Caco-2 (cell line): ENCODE results near the gene PRKAR1B. TPM values are rescaled to one million over a fixed set of nuclear protein-coding genes. Genes with fewer than 3 reads are reported as not detected.

ENCODE experiments used
- BruUV-seq: library from RNA; stranded (reverse); fragments of 400-500 nt; replicated peaks from 2 replicates; lab custom pipeline; 2021; lab: Mats Ljungman, UMichigan
- CTCF ChIA-PET: fragments of 300-600 bp; sonication (Branson Sonifier 250); formaldehyde crosslinking; loops from one replicate; lab custom pipeline; 2022; ENCODE audit warnings: antibody characterized with exemption; lab: Charles Lee
- POLR2A ChIA-PET: fragments of 300-600 bp; sonication (Branson Sonifier 250); formaldehyde crosslinking; loops from one replicate; lab custom pipeline; 2022; ENCODE audit warnings: antibody characterized with exemption; lab: Charles Lee
- DNase-seq, 2 experiments: peaks; one replicate each; pipeline versions ENCODE4 v3.0.0 to v3.0.0-alpha.2; 2020 to 2022
- H3K27me3 ChIP-seq: replicated peaks from 2 replicates; pipeline ENCODE4 v1.6.0; 2011; ENCODE audit warnings: low read length; ENCODE audit not compliant: control insufficient read depth, insufficient read depth
- H3K36me3 ChIP-seq: 2 replicates; pipeline ENCODE4 v1.5.1; 2011; ENCODE audit warnings: low read length; ENCODE audit not compliant: control insufficient read depth, insufficient read depth
- H3K4me1 ChIP-seq: fragments of 250-450 bp; sonication (Bioruptor Pico); 2 replicates; pipeline ENCODE4 v1.5.1; 2020; ENCODE audit warnings: mild to moderate bottlenecking
- H3K4me3 ChIP-seq: 2 replicates; pipeline ENCODE4 v1.5.1; 2011; ENCODE audit warnings: low read depth, mild to moderate bottlenecking, control low read depth, low read length
- H3K9me3 ChIP-seq: fragments of 250-450 bp; sonication (Bioruptor Pico); 2 replicates; pipeline ENCODE4 v1.5.1; 2020; ENCODE audit warnings: mild to moderate bottlenecking, moderate library complexity
- H3K27ac Mint-ChIP-seq: one replicate; pipeline ENCODE4 v1.8.0; 2022; ENCODE audit warnings: mixed read lengths; ENCODE audit not compliant: unreplicated experiment
- H3K27me3 Mint-ChIP-seq: one replicate; pipeline ENCODE4 v1.8.0; 2022; ENCODE audit warnings: mixed read lengths; ENCODE audit not compliant: insufficient read depth, unreplicated experiment
- H3K36me3 Mint-ChIP-seq: one replicate; pipeline ENCODE4 v1.8.0; 2022; ENCODE audit warnings: mild to moderate bottlenecking, mixed read lengths; ENCODE audit not compliant: insufficient read depth, unreplicated experiment
- H3K4me1 Mint-ChIP-seq: one replicate; pipeline ENCODE4 v1.8.0; 2022; ENCODE audit warnings: low read depth, mixed read lengths; ENCODE audit not compliant: unreplicated experiment
- H3K4me3 Mint-ChIP-seq: one replicate; pipeline ENCODE4 v1.8.0; 2022; ENCODE audit warnings: mild to moderate bottlenecking, moderate library complexity, mixed read lengths; ENCODE audit not compliant: unreplicated experiment
- H3K9me3 Mint-ChIP-seq: one replicate; pipeline ENCODE4 v1.8.0; 2022; ENCODE audit warnings: mixed read lengths; ENCODE audit not compliant: unreplicated experiment
- CTCF ChIP-seq, 2 experiments: fragments of 200-600 bp in 1 of 2; IDR thresholded peaks; 1 replicate in 1 of 2; 2 replicates in 1 of 2; pipeline versions ENCODE4 v1.5.1 to v1.8.0; 2011 to 2022; ENCODE audit warnings: antibody characterized with exemption in 1 of 2, control low read depth in 1 of 2, inconsistent platforms in 1 of 2, low read depth in 1 of 2, low read length in 1 of 2, mild to moderate bottlenecking in 1 of 2, moderate library complexity in 1 of 2; ENCODE audit not compliant: insufficient read depth in 1 of 2, severe bottlenecking in 1 of 2, unreplicated experiment in 1 of 2
- intact Hi-C: fragments of 100-400 bp; cut with micrococcal nuclease; formaldehyde crosslinking; loops from one replicate; pipeline ENCODE4 v1.10.0; 2022; ENCODE audit not compliant: unreplicated experiment
- total RNA-seq: library from RNA; stranded (reverse); gene quantifications from 2 replicates; pipeline ENCODE4 v1.2.3, GENCODE V29; 2022

Gene PRKAR1B
- total RNA-seq, 1 experiment from 2014 or later: 56.6 TPM

GRCh38 chr7:550881-551614 is 176.0 kb downstream of the PRKAR1B start:
- H3K4me1 ChIP-seq: no peaks in the 10 kb centered on the region
- H3K27me3 ChIP-seq: no peaks in the 10 kb centered on the region
- ChIA-PET CTCF (no interaction called here), POLR2A (no interaction called here)
- H3K27me3 Mint-ChIP-seq: no peaks in the 10 kb centered on the region
- no peaks in the 10 kb centered on the region; the same call in 1 of the 2 replicates for H3K36me3 ChIP-seq
- intact Hi-C loops: no loop called here
- no peak overlapping the region for H3K27ac Mint-ChIP-seq
- no TSS peak for BruUV-seq
- H3K4me1 Mint-ChIP-seq: no peaks in the 10 kb centered on the region
- H3K36me3 Mint-ChIP-seq: no peaks in the 10 kb centered on the region
- no peak for TF ChIP-seq CTCF (IDR thresholded peaks at IDR 0.05; ENCODE audit: insufficient read depth in 1 of 2, low read depth in 1 of 2, low read length in 1 of 2, severe bottlenecking in 1 of 2, unreplicated experiment in 1 of 2)
- no peak for DNase-seq
- no peak overlapping the region for H3K4me3 ChIP-seq
- H3K4me3 Mint-ChIP-seq: no peak overlapping the region
- no peaks in the 10 kb centered on the region for H3K9me3 ChIP-seq
- H3K9me3 Mint-ChIP-seq: no peaks in the 10 kb centered on the region

- H3K4me1 ChIP-seq: no peaks in the 10 kb centered on the region
- intact Hi-C loops: no loop called here
- H3K27ac Mint-ChIP-seq: no peak overlapping the region
- BruUV-seq: no TSS peak
- no peaks in the 10 kb centered on the region for H3K9me3 ChIP-seq
- no peaks in the 10 kb centered on the region for H3K27me3 ChIP-seq
- no peaks in the 10 kb centered on the region; the same call in 1 of the 2 replicates for H3K36me3 ChIP-seq
- no peak for TF ChIP-seq CTCF (IDR thresholded peaks at IDR 0.05; ENCODE audit: insufficient read depth in 1 of 2, low read depth in 1 of 2, low read length in 1 of 2, severe bottlenecking in 1 of 2, unreplicated experiment in 1 of 2)
- POLR2A ChIA-PET: no interaction called here
- no peaks in the 10 kb centered on the region for H3K4me1 Mint-ChIP-seq
- no peaks in the 10 kb centered on the region for H3K27me3 Mint-ChIP-seq
- H3K9me3 Mint-ChIP-seq: no peaks in the 10 kb centered on the region
- DNase-seq: no peak
- H3K4me3 ChIP-seq: no peak overlapping the region
- CTCF ChIA-PET: no interaction called here
- H3K36me3 Mint-ChIP-seq: no peaks in the 10 kb centered on the region
- no peak overlapping the region for H3K4me3 Mint-ChIP-seq
Measured at GRCh38 chr7:549891-550625, 177.0 kb downstream of the PRKAR1B start.

GRCh38 chr7:549066-549890 is 177.8 kb downstream of the PRKAR1B start:
- H3K36me3 Mint-ChIP-seq: no peaks in the 10 kb centered on the region
- H3K9me3 Mint-ChIP-seq: no peaks in the 10 kb centered on the region
- H3K4me3 Mint-ChIP-seq: no peak overlapping the region
- Histone ChIP-seq H3K9me3 (no peaks in the 10 kb centered on the region), H3K4me1 (no peaks in the 10 kb centered on the region), H3K36me3 (no peaks in the 10 kb centered on the region; the same call in 1 of the 2 replicates), H3K4me3 (no peak overlapping the region), H3K27me3 (no peaks in the 10 kb centered on the region)
- ChIA-PET CTCF (no interaction called here), POLR2A (no interaction called here)
- peak overlapping the region; percentile 50 for H3K27ac Mint-ChIP-seq
- BruUV-seq: TSS peak; percentile 32
- TF ChIP-seq CTCF (IDR thresholded peaks at IDR 0.05; ENCODE audit: insufficient read depth in 1 of 2, low read depth in 1 of 2, low read length in 1 of 2, severe bottlenecking in 1 of 2, unreplicated experiment in 1 of 2): no peak
- no peak for DNase-seq
- H3K27me3 Mint-ChIP-seq: no peaks in the 10 kb centered on the region
- no peaks in the 10 kb centered on the region for H3K4me1 Mint-ChIP-seq
- intact Hi-C loops: no loop called here
